HG03460 (cell line): ENCODE measurements around the gene PLBD2.
A peak's percentile ranks its signal among the peaks of the same experiment; 100 is the strongest.

ENCODE experiments used
- ATAC-seq: cut with Tn5 transposase; IDR thresholded peaks from one replicate; pipeline ENCODE4 v1.9.1; 2021; ENCODE audit not compliant: unreplicated experiment

The PLBD2 gene, protein sequence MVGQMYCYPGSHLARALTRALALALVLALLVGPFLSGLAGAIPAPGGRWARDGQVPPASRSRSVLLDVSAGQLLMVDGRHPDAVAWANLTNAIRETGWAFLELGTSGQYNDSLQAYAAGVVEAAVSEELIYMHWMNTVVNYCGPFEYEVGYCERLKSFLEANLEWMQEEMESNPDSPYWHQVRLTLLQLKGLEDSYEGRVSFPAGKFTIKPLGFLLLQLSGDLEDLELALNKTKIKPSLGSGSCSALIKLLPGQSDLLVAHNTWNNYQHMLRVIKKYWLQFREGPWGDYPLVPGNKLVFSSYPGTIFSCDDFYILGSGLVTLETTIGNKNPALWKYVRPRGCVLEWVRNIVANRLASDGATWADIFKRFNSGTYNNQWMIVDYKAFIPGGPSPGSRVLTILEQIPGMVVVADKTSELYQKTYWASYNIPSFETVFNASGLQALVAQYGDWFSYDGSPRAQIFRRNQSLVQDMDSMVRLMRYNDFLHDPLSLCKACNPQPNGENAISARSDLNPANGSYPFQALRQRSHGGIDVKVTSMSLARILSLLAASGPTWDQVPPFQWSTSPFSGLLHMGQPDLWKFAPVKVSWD

GRCh38 chr12:113358381-113359132 is at the start of gene PLBD2:
Gene PLBD2 (plus strand): TSS chr12:113358587. CDS start chr12:113358601, 14 bp downstream.
- ATAC-seq = peak; percentile 92

- no peak for ATAC-seq
These were observed 47.9 kb upstream of the PLBD2 start for GRCh38 chr12:113310489-113310888.

DNA sequence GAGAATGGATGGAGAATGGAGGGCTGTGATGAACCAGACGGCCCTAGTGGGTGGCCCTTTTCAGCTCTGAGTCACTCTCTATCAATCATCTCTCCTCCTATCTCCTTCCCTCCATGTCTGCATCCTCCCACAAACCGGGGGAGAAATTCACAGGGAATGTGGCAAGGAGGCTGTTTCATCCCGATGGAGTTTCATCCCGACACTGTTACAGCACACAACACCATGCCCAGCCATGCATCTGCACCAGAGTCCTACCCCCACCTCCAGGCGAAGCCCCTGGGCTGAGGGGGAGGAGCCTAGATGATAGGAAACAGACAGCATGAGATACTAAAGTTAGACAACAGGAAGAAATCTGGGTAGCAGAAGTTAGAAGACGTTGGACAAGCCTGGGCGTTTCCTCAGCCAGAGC is 44.3 kb upstream of the PLBD2 start:
- ATAC-seq = no peak

DNA sequence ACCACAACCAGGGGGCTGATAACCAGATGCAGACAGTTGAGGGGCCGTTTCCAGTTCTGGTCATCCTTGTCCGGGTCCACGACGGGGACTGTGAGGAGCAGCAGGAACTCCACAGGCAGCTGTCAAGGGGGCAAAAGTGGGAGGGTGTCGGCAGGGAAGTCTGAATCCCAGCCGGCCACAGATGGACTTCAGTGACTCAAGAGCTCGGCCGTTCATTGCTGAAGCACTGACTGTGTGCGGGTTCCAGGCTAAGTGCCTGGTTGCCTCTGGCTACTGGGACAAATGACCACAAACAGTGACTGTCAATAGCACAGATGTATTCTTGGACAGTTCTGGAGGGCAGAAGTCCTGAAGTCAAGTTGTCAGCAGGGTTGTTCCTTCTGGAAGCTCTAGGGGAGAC is 43.0 kb upstream of the PLBD2 start:
- no peak for ATAC-seq

DNA sequence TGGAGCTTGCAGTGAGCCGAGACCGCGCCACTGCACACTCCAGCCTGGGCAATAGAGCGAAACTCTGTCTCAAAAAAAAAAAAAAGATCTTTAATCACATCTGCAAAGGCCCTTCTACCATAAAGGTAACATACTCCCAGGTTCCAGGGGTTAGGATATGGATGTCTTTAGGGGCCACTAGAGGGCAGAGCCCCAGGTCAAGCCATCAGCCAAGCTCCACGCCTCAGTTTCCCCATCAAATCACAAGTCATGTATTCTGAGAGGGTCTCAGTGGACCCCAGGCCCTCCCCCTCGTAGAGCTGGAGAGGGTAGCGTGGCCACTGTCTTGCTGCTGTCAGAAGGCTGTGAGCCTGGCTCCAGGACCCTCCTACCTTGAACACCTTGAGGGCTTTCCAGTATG is 42.2 kb upstream of the PLBD2 start:
- no peak for ATAC-seq

- no peak for ATAC-seq
These were observed 41.3 kb upstream of the PLBD2 start for GRCh38 chr12:113317122-113317521.

DNA sequence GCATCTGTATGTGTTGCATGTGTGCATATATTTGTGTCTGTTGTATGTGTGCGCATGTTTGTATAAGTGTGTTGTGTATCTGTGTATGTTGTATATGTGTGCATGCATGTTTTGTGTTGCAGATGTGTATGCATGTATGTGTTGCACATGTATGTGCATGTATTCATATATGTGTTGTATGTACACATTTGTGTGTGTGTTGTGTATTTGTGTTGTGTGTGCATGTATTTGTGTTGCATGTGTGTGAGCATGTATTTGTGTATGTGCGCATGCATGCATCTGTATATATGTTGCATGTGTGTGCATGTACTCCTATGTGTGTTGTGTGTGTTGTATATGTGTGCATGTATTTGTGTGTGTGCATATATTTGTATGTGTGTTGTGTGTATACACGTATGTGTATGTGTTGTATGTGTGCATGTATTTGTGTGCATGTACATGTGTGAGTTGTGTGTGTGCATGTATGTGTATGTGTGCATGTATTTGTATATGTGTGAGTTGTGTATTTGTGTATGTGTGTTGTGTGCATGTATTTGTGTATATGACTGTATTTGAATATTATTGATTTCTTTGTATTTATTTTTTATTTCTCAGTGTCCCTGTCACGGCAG is 40.2 kb upstream of the PLBD2 start:
- ATAC-seq = no peak

GRCh38 chr12:113318900-113319628 is 39.3 kb upstream of the PLBD2 start:
- no peak for ATAC-seq

GRCh38 chr12:113320401-113320800 is 38.0 kb upstream of the PLBD2 start:
- ATAC-seq = no peak

- no peak for ATAC-seq
These were observed 36.0 kb upstream of the PLBD2 start for GRCh38 chr12:113322343-113322742.

DNA sequence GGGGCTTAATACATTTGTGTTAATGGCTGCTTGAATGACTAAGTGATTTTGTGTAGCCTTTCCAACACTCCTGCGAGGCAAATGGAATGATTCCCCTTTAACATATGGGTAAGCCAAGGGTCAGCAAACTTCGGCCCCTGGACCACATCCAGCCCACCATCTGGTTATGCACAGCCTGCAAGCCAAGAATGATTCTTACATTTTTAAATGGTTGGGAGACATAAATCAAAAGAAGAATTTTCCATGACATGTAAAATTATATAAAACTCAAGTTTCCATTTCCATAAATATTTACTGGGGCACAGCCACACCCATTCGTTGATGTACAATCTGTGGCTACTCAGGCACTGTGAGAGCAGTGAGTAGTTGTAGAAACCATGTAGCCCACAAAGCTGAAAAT is 32.5 kb upstream of the PLBD2 start:
- ATAC-seq = no peak

DNA sequence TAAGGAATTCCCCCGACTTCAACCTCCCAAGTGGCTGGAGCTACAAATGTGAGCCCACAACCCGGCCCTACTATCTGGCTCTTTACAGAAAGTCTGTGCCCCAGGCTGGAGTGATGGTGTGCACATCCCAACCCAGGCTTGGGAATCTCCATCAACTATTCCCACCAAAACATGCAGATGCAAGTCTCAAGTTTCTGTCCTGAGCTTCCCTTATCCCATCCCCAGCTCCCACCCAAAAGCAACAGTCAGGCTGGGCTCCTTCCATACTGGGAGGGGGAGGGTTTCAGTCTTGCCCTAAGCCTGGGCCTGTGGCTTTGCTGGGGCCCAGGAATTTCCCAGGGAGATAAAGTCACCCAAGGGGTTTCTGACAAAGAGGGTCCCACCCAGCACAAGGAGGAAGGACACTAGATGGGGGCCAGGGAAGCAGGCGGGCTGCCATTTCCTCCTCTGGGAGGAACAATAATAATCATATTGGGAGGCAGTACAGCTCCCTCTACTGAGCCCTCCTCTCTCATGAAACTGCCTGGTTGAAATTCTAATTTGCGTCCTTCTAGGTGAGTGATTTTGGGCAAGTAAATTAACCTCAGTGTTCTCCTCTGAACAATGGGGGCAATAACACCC is 31.5 kb upstream of the PLBD2 start:
- ATAC-seq = no peak

GRCh38 chr12:113328368-113328889 is 30.0 kb upstream of the PLBD2 start:
- ATAC-seq = no peak

DNA sequence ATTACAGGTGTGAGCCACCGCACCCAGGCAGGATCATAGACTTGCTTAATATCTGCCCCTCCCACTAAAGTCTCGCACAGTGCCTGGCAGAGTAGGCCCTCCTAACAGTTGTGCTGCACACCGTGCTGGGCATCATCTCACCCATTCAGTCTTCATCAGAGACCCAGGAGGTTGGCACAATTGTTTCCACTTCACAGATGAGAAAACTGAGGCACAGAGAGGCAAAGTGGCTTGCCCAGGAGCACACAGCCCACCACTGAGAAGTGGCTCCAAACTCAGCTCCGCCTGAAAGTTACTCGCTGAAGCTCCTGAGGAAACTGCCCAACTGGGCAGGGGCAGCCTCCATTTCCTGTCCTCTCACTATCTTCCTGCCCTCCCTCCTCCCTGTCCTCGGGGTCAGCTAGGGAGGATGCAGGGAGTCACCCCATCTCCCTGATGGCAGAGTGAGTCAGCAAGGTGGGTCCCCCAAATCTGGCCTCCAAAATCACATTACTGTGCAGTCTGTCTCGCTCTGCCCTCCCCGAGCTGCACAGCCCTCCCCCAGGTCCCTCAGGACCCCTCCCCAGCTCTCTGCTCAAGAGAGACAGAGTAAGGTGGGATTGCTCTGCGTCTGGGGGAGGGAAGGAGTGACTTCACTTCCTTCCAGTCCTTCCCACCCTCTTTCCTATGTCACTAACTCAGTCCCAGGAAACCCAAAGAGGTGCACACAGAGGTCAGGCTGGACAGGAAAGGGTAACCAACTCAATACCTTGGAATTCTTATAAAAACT is 29.2 kb upstream of the PLBD2 start:
- ATAC-seq = no peak

DNA sequence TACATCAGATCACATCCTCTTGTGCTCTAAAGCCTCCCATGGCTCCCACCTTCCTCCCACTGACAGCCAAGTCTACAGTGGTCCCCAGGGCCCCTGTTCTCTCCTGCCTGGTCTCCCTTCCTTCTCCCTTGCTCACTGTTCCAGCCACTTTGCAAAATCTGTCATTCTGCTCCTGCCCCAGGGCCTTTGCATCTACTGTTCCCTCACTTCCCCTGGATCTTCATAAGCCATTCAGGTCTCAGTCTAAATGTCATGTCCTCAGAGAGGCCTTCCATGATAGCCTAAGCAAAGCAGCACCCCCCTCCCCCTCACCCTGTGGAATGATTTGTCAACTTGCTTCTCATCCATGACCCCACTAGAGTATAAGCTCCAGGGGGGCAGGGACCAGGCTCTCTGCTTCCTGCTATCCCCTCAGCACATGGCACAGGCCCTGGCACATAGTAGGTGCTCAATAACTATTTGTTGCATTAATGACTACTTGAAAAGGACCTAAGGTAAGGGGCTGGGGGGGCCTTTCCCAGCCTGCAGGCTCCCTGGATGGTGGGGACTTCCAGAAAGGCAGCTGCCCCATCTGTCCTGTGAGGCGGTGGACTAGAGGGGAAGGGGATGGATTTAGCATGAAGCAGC is 28.5 kb upstream of the PLBD2 start:
- no peak for ATAC-seq

GRCh38 chr12:113330505-113330904 is 27.9 kb upstream of the PLBD2 start:
- no peak for ATAC-seq

DNA sequence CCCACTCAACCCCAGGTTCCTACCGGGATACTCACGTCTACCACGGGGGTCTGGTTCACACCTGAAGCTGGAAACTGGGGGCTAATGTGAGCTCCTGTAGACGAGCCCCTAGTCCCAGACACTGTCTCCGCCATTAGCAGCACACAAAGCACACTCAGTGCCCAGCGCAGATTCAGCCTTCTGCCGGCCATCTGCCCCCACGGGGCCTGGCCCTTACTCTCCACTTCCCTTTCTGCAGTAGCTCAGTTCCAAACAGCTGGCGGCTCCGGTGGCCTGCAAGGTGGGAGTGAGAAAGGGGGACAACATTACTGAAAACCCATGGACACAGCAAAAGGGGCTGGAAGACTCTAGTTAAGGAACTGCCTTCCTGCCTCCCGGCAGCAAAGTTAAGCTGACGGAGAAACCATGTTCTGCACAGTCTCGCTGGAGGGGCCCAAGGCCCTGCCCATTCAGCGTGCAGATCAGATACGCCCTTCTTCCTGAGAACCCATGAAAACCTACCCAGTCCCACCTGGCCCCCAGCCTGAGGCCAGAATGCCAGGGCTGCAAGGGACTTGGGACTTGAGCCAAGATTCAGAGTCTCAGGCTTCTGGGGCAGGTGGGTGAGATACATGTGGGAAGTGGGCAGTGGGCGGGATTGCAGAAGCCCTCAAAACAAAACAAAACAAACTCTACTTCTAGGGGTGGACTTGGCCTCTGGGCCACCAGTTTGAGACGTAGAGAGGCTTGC is 25.5 kb upstream of the PLBD2 start:
- ATAC-seq = no peak

DNA sequence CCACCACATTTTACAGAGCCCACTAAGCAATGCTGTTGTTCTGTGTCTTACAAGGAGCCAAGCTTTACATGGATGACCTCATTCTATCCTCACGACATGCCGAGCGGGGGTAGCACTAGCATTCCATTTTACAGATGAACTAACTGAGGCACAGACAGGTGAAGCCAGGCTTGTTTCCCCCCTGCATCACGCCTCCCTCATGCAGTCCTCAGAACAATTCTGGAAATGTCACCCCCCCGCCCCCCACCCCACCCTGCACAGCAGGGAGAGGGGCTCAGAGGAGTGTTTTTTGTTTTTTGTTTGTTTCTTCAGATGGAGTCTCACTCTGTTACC is 25.0 kb upstream of the PLBD2 start:
- ATAC-seq = no peak
